ENCODE data around the gene SRL.

Gene SRL

DNA sequence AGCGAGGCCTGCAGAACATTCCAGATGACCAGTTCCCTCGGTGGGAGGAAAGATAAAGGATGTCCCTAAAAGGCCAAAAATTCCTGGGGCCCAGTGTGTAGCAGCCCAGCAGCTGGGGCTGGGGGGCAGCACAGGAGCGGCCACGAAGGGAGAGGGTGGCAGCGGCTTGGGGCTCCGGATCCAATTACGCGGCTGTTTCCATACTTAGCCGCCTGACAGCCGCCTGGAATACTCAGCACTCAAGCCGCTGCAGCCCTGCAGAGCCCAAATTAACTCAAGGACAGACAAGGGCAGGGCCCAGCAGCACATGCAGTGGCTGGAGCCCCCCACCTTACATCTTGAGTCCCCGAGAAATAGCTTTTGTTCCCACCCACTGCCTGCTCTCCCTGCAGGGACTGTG lies 1.3 kb downstream of the SRL start:
- intact Hi-C loops (cut with DNase I; ENCODE audit: low total_unique reads): no loop called here
- H3K4me1 ChIP-seq: peaks cover 0 to 42% (median 25%) of the 10 kb centered on the region in 4 donors
- TF ChIP-seq, protein P1, sequence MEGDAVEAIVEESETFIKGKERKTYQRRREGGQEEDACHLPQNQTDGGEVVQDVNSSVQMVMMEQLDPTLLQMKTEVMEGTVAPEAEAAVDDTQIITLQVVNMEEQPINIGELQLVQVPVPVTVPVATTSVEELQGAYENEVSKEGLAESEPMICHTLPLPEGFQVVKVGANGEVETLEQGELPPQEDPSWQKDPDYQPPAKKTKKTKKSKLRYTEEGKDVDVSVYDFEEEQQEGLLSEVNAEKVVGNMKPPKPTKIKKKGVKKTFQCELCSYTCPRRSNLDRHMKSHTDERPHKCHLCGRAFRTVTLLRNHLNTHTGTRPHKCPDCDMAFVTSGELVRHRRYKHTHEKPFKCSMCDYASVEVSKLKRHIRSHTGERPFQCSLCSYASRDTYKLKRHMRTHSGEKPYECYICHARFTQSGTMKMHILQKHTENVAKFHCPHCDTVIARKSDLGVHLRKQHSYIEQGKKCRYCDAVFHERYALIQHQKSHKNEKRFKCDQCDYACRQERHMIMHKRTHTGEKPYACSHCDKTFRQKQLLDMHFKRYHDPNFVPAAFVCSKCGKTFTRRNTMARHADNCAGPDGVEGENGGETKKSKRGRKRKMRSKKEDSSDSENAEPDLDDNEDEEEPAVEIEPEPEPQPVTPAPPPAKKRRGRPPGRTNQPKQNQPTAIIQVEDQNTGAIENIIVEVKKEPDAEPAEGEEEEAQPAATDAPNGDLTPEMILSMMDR (IDR thresholded peaks at IDR 0.05): no peak
- peak overlapping the region; percentile 28 to 47 for H3K4me3 ChIP-seq
- H3K27me3 ChIP-seq: no peaks in the 10 kb centered on the region
- peak overlapping the region; percentile 74 to 75 for H3K27ac ChIP-seq
- H3K36me3 ChIP-seq: no peaks in the 10 kb centered on the region
- DNase-seq: no peak
- H3K9me3 ChIP-seq: no peaks in the 10 kb centered on the region

DNA sequence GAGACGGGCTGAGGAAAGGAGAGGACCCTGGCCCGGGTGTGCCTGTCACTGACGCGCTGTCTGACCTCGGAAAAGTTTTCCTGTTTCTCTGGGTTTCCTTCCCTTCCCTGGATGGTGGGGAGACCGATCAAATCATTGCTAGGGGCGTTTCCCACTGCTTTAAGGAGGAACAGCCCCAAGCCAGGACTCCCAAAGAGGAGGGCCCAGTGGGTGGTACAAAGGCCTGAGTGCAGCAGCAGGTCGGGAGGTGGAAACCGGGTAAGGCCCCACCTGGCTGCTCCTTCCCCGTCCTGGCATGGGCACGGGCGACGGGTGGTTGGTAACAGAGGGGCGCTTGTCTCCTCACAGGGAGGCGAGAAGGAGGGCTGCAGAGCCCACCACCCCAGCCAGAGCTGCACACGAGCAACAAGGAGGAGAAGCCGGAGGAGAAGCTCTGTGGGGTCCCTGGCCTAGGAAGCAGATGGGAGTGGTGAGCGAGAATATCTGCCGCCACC lies 2.2 kb downstream of the SRL start:
- no peak for DNase-seq
- TF ChIP-seq, protein P1 (IDR thresholded peaks at IDR 0.05): no peak
- no peaks in the 10 kb centered on the region for H3K27me3 ChIP-seq
- peak overlapping the region; percentile 74 to 75 for H3K27ac ChIP-seq
- H3K36me3 ChIP-seq: no peaks in the 10 kb centered on the region
- H3K4me1 ChIP-seq: peaks cover 0 to 42% (median 25%) of the 10 kb centered on the region in 4 donors
- intact Hi-C loops (cut with DNase I; ENCODE audit: low total_unique reads): no loop called here
- H3K4me3 ChIP-seq: peak overlapping the region; percentile 28 to 47
- H3K9me3 ChIP-seq: no peaks in the 10 kb centered on the region

DNA sequence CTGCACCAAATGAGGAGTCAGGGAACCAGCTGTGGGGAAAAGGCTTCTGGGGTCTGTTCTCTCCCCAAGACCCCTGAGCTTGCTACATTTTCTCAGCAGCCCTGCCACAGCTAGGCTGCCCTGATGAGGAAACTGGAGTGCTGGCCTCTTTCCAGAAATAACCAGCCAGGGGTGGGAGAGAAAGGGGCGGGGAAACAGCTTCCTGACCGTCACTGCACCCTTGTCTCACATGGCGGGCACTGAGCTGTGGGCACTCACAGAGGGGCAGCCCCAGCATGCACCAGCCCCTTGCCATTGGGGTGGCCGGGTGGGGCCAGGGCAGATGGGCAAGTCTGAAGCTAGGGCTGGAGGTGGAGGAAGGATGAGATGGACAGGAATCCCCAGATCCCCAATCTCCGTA lies 2.9 kb downstream of the SRL start:
- peak overlapping the region; percentile 28 to 47 for H3K4me3 ChIP-seq
- H3K27ac ChIP-seq: peak overlapping the region; percentile 74 to 75

DNA sequence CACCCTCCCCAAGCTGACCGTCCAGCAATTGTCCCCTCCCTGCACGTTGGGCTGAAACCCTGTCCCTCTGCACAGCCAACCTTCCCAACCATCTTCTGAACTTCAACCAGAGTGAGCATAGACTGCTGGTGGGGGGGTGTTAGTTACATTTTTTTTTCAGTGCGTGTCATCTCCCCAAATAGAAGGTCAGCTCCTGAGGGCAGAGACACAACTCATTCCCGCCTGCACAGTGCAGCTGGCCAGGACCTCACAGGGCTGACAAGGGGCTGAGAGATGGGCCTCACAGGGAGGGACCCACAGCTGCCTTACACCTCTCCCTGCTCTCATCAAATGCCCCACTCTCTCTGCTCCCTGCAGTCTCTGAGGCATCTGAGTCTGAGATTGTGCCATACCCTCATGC lies 8.4 kb downstream of the SRL start:
- Histone ChIP-seq H3K4me1 (peaks cover 0 to 23% (median 12%) of the 10 kb centered on the region in 4 donors), H3K36me3 (no peaks in the 10 kb centered on the region), H3K4me3 (no peak overlapping the region), H3K9me3 (no peaks in the 10 kb centered on the region), H3K27ac (peak overlapping the region; percentile 31 to 44), H3K27me3 (no peaks in the 10 kb centered on the region)
- intact Hi-C loops (cut with DNase I; ENCODE audit: low total_unique reads): no loop called here
- TF ChIP-seq, protein P1 (IDR thresholded peaks at IDR 0.05): no peak
- DNase-seq: no peak

More for the DNA sequence above, 2.9 kb downstream of the SRL start:
- Histone ChIP-seq H3K9me3 (no peaks in the 10 kb centered on the region), H3K27me3 (no peaks in the 10 kb centered on the region), H3K36me3 (no peaks in the 10 kb centered on the region), H3K4me1 (peaks cover 0 to 42% (median 25%) of the 10 kb centered on the region in 4 donors)
- TF ChIP-seq, protein P1 (IDR thresholded peaks at IDR 0.05): no peak
- intact Hi-C loops (cut with DNase I; ENCODE audit: low total_unique reads): no loop called here
- DNase-seq: peak in 1 of 2 donors; percentile 75

DNA sequence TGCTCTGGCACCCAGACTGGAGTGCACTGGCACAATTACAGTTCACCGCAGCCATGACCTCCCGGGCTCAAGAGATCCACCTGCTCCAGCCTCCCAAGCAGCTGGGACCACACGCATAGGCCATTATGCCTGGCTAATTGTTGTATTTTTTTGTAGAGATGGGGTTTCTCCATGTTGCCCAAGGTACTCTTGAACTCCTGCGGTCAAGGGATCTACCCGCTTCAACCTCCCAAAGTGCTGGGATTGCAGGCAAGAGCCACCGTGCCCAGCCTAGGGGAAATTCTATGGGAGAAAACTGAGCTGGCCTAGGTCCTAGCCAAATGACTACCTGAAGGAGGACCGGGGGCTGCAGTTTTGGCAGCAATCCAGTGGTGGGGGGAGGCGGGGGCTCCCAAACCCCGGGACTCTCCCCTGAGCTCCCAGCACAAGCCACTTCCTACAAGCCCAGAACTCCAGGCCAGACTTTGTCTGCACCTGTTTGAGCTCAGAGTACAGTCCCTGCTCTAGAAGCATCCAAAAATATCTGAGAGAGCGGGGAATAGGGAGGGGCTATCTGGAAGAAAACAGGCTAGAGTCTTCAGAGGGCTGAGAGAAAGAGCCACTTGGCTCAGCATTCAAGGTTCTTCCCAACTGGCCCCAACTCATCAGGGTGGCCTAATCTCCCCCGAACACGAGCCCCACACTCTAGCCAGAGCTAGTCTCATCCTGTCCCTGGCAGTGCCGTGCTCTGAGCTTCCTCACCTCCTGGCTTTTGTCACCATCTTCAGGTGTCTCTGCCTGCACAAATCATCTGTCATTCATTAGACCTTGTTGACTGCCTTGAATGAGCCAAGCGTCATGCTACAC lies 9.1 kb downstream of the SRL start:
- peaks cover 0 to 17% (median 9%) of the 10 kb centered on the region in 4 donors for H3K4me1 ChIP-seq
- no peaks in the 10 kb centered on the region for H3K36me3 ChIP-seq
- no peaks in the 10 kb centered on the region for H3K27me3 ChIP-seq
- H3K4me3 ChIP-seq: no peak overlapping the region
- peak overlapping the region; percentile 31 to 44 for H3K27ac ChIP-seq
- no peaks in the 10 kb centered on the region for H3K9me3 ChIP-seq
- TF ChIP-seq, protein P1 (IDR thresholded peaks at IDR 0.05): no peak
- DNase-seq: no peak
- intact Hi-C loops (cut with DNase I; ENCODE audit: low total_unique reads): no loop called here

Measured in tibial artery (tissue), 4 donors.